ENCODE measurements around the gene MID1IP1.
A peak's percentile ranks its signal among the peaks of the same experiment; 100 is the strongest.

Gene MID1IP1, protein sequence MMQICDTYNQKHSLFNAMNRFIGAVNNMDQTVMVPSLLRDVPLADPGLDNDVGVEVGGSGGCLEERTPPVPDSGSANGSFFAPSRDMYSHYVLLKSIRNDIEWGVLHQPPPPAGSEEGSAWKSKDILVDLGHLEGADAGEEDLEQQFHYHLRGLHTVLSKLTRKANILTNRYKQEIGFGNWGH

DNA sequence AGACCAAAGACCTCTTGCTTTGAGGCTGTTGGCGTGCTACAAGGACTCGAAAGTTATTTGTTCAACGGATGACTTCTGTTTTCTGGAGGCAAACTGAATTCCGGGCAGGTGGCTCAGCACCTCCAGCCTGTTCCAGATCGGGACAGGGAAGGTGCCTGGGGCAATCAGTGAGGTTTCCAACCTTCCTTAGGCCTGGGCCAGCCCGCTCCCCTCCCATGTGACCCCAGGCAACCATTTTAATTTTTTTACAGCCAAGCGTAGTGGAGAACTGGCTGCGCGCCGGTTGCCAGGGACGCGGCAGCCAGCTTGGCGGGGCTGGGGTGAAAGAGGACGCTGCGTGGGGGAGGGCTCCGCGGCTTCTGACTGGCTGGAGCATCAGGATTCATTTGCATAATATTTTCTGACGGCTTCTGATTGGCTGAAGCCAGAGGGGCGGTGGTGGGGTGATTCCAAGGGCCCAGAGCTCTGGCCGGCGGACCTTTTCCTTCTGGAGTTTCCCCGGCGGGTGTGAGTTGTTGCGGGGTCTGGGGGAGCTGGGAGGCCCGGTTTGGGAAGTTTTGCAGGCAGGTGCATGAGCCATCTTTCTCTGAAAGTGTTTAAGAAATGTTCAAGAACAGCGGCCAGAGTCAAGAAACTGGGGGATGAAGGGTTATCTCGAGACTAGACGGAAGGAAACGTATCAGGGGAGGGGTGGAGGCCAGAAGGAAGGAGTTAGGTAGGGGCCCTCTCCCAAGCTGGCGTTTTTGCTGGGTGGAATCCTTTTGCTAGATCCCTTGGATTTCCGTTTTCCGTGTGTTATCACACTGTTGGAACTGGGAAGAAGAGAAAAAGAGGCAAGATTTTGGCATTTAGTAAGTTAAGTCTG lies at the start of gene MID1IP1:
MID1IP1 (plus strand) TSS at position 479 of the 865 bp plus-strand sequence. CDS start 3,488 bp downstream, outside the sequence.
- peak; percentile 81 for DNase-seq

DNA sequence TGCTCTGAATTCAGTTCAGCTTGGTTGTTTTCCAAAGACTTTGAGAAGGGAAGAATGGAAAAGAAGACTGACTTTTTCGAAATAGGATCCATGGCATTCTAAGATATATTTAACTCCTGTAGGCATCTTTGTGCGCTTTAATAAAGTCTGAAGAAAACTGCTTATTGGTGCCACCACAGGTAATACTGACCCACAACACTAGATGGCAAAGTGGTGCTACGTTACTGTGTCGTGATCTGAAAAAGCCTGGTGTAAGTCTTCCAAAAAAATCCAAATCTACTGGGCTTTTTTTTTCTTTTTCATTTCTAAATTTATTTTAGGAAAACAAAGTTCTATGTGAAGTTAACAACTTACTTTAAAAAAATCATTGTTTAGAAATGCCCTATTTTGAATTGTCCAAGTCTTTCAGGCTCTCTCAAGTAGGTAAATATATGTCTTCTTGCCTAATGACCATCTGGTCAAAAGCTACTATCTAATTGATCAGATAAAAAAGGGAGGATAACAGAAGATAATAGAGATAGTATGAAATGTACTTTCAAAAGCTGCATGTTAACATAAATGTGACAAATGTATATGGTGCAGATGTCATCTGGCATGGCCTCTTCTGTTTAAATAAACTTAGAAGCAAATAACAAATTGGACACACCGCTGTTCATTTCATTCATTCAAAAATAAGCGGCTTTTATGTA lies 47.0 kb upstream of the MID1IP1 start:
- peak; percentile 8 for DNase-seq

- DNase-seq, result no peak
These were observed 46.2 kb upstream of the MID1IP1 start for GRCh38 chrX:38754818-38755718.

DNA sequence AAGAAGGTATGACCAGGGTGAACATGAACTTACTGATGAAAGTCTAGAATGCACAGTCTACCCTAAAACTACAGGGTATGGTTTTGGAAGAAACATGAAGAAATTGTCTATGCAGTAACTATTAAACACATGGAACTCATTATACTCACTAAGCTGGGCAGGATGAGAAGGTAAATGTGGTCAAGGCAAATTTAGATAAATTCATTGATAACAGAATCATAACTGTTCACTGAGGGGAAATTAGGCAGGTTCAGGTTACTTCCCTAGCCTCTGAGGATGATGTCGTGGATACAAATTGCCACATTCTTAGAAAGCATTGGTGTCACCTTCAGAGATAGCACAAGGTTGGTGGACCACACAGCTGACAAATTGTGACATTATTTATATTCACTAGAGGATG lies 40.4 kb upstream of the MID1IP1 start:
- DNase-seq, result no peak

DNA sequence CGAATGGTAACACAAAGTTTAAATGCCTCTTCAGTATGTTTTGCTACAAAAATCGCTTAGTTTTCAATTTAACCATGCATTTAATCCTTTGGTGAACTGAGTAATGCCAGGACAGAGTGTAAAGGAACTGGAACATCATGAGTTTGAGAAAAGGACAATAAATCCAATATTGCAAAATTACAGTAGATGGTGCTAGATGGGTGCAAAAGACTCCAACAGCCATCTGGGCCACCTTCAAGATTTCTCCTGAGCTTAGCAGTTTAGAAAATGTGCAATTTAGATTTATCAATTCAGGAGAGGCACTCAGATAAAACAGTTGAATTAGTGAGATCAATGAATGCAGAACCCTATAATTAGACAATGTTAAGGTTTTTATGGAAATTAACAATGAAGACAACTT lies 33.2 kb upstream of the MID1IP1 start:
- peak; percentile 3 for DNase-seq

GRCh38 chrX:38770152-38770551 lies 31.1 kb upstream of the MID1IP1 start:
- DNase-seq, result no peak

DNA sequence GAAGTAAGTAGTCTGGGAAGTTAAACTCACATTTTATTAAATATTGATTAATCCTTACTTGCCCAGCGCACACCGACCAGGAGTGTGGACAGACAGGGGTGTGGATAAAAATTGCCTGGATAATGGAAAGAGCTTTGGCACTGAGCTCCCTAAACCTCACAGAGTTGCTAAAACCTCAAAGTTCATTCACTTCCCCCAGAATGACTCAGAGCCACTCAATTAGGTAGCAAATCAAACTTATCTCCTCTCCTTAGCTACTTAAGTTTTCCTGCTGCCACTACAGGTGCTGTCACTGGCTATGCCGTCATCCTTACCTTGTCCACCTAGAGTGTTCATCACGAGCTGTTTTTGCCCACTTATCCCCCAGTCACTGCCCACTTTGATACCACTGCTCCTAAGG lies 27.0 kb upstream of the MID1IP1 start:
- no peak for DNase-seq

DNA sequence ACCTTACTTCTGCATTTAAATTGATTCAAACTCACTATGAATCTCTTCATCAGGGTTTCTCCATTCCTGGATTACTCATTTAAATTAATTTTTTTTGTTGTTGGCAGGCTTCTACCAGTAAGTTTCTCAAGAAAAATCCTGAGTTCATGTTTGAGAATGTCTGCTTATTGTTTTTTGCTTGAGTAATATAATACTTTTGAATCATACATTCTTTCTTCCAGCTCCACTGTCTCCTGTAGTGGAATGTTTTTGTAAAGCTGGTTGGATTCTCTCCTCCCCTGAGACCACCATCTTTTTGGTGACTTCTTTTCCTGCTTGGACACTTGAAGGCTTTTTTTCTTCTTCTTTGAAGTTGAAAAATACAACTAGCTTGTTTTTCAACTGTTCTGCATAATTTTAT lies 4.3 kb upstream of the MID1IP1 start:
- no peak for DNase-seq

DNA sequence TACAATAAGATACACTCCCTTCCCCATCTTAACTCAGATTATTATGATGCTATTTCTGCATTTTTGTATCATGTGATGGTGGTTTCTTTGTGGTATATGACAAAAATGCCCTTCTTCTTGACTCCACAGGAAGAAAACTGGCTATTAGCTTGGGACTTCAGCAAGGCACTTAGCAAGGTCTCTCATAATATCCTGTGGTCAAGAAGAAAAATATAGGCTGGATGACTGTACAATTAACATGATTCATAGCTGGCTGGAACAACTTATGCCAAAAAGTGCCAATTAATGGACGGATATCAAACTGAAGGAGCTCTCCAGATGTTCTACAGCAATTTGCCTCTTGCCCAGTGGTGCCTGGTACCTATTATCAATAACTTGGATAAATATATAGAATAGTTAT lies 2.3 kb upstream of the MID1IP1 start:
- DNase-seq, result no peak

DNA sequence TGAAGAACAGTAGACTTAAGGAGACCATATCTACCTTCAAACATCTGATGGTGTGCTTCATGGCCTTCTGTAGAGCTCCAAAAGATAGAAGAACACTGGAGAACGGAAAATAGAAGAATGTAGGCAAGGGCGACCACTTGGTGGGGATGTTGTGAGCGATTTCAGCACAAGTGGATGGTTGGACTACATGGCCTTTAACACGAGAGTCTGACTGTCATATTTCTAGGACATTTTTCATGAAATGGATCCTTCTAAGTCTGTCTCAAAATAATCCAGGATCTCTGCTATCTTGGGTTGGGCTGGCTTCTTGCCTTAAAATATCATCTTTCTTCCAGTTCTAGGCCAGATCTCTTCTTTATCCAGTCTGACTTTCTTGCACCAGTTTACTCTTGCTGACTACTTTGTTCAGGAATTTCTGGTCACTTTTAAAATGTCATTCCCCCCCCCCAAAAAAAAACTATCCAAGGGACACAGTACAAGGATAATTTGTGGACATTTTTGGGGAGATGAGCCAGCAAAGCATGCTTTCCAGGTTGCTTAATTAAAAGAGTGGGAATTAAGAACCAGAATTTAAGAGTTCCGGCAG lies 1.2 kb upstream of the MID1IP1 start:
- DNase-seq, result no peak

DNA sequence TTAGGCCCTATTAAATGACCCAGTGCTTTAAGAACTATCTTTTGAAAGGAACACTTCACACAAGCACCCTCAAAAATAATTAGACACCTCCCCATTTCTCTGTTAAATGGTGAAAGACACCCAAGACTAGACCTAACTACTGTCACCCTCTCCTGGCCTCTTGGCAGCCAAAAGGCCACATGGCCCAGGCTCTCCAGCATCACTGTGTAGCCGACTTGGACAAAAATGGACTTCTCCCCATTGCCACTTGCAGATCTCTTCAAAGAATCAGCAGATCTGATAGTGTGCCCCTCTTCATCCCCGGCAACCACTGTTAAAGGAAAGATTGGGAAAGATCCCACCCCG lies 2.0 kb downstream of the MID1IP1 start:
- no peak for DNase-seq

DNA sequence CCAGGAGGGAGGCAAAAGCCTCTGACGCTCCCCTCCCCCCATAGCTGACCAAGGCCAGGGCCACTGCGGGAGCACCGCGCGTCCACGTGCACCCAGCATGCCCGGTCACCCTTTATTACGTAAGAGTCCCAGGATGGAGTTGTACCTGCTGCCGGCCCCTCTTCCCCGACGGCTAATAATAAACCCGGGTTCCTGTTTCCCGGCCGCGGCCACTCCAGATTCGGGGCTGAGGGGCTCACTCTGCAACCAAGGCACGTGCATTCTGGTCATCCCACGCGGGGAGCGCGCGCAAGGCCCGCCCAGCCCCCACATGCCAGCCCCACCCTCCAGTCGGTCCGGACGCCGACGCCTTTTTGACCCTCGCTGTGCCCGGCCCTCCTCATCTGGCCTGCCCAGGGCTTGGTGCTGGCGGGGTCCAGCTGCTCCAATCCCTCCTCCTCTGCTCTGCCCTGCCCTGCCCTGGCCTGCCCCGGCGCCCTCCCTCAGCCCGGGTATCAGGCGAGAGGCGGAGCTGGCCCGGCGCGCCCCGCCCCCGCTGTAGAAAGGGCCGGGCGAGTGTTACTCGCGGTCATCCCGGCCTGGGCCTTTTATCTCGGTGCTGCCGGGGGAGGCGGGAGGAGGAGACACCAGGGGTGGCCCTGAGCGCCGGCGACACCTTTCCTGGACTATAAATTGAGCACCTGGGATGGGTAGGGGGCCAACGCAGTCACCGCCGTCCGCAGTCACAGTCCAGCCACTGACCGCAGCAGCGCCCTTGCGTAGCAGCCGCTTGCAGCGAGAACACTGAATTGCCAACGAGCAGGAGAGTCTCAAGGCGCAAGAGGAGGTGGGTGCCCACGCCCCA lies 2.6 kb downstream of the MID1IP1 start:
- peak; percentile 56 for DNase-seq

- no peak for DNase-seq
These were observed 3.1 kb downstream of the MID1IP1 start for GRCh38 chrX:38804432-38804681.

DNA sequence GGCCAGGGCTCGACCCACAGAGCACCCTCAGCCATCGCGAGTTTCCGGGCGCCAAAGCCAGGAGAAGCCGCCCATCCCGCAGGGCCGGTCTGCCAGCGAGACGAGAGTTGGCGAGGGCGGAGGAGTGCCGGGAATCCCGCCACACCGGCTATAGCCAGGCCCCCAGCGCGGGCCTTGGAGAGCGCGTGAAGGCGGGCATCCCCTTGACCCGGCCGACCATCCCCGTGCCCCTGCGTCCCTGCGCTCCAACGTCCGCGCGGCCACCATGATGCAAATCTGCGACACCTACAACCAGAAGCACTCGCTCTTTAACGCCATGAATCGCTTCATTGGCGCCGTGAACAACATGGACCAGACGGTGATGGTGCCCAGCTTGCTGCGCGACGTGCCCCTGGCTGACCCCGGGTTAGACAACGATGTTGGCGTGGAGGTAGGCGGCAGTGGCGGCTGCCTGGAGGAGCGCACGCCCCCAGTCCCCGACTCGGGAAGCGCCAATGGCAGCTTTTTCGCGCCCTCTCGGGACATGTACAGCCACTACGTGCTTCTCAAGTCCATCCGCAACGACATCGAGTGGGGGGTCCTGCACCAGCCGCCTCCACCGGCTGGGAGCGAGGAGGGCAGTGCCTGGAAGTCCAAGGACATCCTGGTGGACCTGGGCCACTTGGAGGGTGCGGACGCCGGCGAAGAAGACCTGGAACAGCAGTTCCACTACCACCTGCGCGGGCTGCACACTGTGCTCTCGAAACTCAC lies 3.6 kb downstream of the MID1IP1 start:
- DNase-seq, result no peak

DNA sequence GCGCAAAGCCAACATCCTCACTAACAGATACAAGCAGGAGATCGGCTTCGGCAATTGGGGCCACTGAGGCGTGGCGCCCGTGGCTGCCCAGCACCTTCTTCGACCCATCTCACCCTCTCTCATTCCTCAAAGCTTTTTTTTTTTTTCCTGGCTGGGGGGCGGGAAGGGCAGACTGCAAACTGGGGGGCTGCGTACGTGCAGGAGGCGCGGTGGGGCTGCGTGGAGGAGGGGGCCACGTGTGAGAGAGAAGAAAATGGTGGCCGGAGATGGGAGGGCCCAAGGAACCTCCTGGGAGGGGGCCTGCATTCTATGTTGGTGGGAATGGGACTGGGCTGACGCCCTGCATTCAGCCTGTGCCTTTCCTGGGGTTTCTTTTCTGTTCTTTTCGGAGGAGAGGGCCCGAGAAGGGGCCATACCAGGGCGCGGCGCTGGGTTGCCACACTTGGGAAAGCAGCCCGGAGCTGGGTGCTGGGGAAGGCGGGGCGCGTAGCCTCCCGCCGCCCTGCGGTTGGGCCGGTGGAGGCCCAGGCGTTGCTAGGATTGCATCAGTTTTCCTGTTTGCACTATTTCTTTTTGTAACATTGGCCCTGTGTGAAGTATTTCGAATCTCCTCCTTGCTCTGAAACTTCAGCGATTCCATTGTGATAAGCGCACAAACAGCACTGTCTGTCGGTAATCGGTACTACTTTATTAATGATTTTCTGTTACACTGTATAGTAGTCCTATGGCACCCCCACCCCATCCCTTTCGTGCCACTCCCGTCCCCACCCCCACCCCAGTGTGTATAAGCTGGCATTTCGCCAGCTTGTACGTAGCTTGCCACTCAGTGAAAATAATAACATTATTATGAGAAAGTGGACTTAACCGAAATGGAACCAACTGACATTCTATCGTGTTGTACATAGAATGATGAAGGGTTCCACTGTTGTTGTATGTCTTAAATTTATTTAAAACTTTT lies 4.5 kb downstream of the MID1IP1 start:
- DNase-seq, result peak; percentile 28

DNA sequence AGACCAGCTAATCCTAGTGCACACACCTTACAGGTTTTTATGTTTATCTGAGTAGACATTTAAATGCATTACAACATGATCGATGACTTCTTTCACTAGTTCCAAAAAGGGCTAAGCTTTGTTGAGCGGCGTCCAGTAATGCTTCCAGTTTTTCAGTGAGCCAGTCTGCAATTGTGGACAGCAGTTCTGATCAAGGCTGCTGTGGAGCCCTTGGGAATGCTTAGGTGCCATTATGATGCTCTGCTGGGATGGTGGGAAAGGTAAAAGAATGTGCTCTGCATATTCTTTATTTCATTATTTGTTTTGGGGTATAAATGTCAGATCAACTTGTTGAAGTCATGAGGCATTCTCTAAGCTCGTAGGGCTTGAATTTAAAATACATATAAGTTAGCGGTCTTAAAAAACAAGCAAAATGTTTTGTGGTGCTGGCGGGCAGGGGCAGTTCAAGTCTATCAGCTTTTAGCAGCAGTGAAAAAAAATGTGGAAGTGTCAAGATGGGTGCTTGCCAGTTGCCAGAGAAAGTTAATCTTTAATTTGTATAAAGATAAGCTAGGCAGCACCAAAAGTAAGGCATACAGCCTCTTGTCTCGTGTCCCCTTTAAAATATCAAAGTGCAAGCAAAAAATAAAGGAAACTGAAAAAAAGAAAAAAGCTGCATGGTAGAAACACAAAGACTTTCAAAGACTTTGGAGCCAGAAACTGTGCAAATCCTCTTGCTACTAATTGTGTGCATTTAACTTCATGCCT lies 5.8 kb downstream of the MID1IP1 start:
- no peak for DNase-seq

- DNase-seq, result no peak
These were observed 6.6 kb downstream of the MID1IP1 start for GRCh38 chrX:38807873-38808272.

GRCh38 chrX:38811515-38812243 lies 10.4 kb downstream of the MID1IP1 start:
- no peak for DNase-seq

All from NCI-H2081 treated with DMSO at 0.1 percent for 48 hours (cell line).